K562 (cell line): ENCODE data around the gene H2AZ2. TPM values are rescaled to one million over a fixed set of nuclear protein-coding genes. Genes with fewer than 3 reads are reported as not detected.

ENCODE experiments used
- CBFA2T3 ChIP-seq: fragments of 450-650 bp; IDR thresholded peaks from 2 replicates; pipeline ENCODE4 v1.6.1; 2017
- CBX5 ChIP-seq: IDR thresholded peaks from 2 replicates; pipeline ENCODE4 v1.6.1; 2014; ENCODE audit warnings: low read depth, borderline replicate concordance
- CHD7 ChIP-seq: fragments of 200-600 bp; sonication (generic); IDR thresholded peaks from one replicate; pipeline ENCODE4 v1.6.1; 2012; ENCODE audit warnings: mild to moderate bottlenecking, low read depth, low read length, inconsistent platforms
- CREB3L1 ChIP-seq: fragments of 450-650 bp; IDR thresholded peaks from 2 replicates; pipeline ENCODE4 v1.6.1; 2014; ENCODE audit warnings: low read depth, mild to moderate bottlenecking, moderate library complexity, borderline replicate concordance
- ELK3 ChIP-seq: fragments of 450-650 bp; formaldehyde crosslinking; IDR thresholded peaks from 2 replicates; pipeline ENCODE4 v1.4.0; 2020; ENCODE audit warnings: mild to moderate bottlenecking
- ILF3 ChIP-seq: fragments of 450-650 bp; IDR thresholded peaks from 2 replicates; pipeline ENCODE4 v1.6.1; 2018; ENCODE audit warnings: antibody characterized with exemption, mild to moderate bottlenecking, moderate library complexity, borderline replicate concordance
- KLF16 ChIP-seq: IDR thresholded peaks from 2 replicates; pipeline ENCODE4 v1.6.1; 2016; ENCODE audit warnings: antibody characterized with exemption
- MAFG ChIP-seq: fragments of 450-650 bp; conservative IDR thresholded peaks from 2 replicates; pipeline ENCODE4 v1.6.1; 2016; ENCODE audit warnings: missing genetic modification characterization, missing compliant biosample characterization
- MAX ChIP-seq: sonication (generic); formaldehyde crosslinking; IDR thresholded peaks from 2 replicates; pipeline ENCODE4 v1.9.0; 2022; ENCODE audit warnings: mild to moderate bottlenecking, missing genetic modification reagents
- MCM5 ChIP-seq: fragments of 450-650 bp; IDR thresholded peaks from 2 replicates; pipeline ENCODE4 v1.6.1; 2016; ENCODE audit warnings: low read depth
- MTA1 ChIP-seq: fragments of 450-650 bp; IDR thresholded peaks from 2 replicates; pipeline ENCODE4 v1.6.1; 2017; ENCODE audit warnings: borderline replicate concordance
- RBM17 ChIP-seq: fragments of 200-400 bp; formaldehyde crosslinking; IDR thresholded peaks from 2 replicates; pipeline ENCODE4 v1.6.1; 2017; ENCODE audit warnings: low read depth, mild to moderate bottlenecking, low read length, borderline replicate concordance
- ZNF197 ChIP-seq: fragments of 200-800 bp; sonication (Bioruptor generic); IDR thresholded peaks from 2 replicates; pipeline ENCODE4 v1.6.1; 2016; ENCODE audit warnings: low read depth, missing genetic modification characterization, missing compliant biosample characterization
- ZNF785 ChIP-seq: fragments of 250-450 bp; sonication (Bioruptor Pico); IDR thresholded peaks from 2 replicates; pipeline ENCODE4 v1.4.0; 2020; ENCODE audit warnings: mild to moderate bottlenecking
- polyA plus RNA-seq, 8 experiments: library from polyadenylated mRNA; depleted of rRNA in 4 of 8; stranded (reverse) in 5 of 8; unstranded in 3 of 8; fragments of >200 nt; fragmentation: Nextera tagmentation in 2 of 8; fragmentation: Illumina TruSeq in 1 of 8; extraction: Ambion mirVana in 2 of 8; extraction: Trizol in 1 of 8; gene quantifications; 2 replicates each; pipeline versions ENCODE4 v1.2.1 to v1.2.3, GENCODE V29; 2011 to 2014; ENCODE audit warnings: inconsistent platforms in 1 of 8, missing spikeins in 1 of 8
- total RNA-seq, 7 experiments: library from RNA; depleted of rRNA in 6 of 7; stranded (reverse); fragments of >200 nt in 6 of 7; fragmentation: Illumina TruSeq in 2 of 7; extraction: Trizol in 2 of 7; gene quantifications; 2 replicates each; pipeline versions ENCODE4 v1.2.1 to v1.2.3, GENCODE V29; 2011 to 2021; ENCODE audit warnings: low replicate concordance in 1 of 7

The H2AZ2 gene
- total and polyA plus RNA-seq, 9 of the 15 experiments (the other 6 are each of a cell fraction or from before 2014, with no cell fraction given), result 105 to 382 (median 286) TPM

- TF ChIP-seq RBM17, result 0 out of 2 replicates have a peak, but pooled peaks have one; percentile 67
- no peak for TF ChIP-seq KLF16
- no peak for TF ChIP-seq ELK3 (CRISPR knock-in tag)
- TF ChIP-seq MTA1, result no peak
- TF ChIP-seq MAFG (tag), result no peak
- TF ChIP-seq ZNF197 (CRISPR knock-in tag), result peak; percentile 8; the same call in 1 of the 2 replicates
- TF ChIP-seq CBX5, result no peak
- no peak for TF ChIP-seq ZNF785 (CRISPR knock-in tag)
- TF ChIP-seq CREB3L1, result peak; percentile 60
- peak; percentile 88; the same call in 1 of the 2 replicates for TF ChIP-seq ILF3
- TF ChIP-seq CHD7, result no peak
- peak; percentile 95 for TF ChIP-seq MAX
- no peak for TF ChIP-seq MCM5
- TF ChIP-seq CBFA2T3, result no peak; the same call in 1 of the 2 replicates
These were observed 51.2 kb downstream of the H2AZ2 start, which contains the start of gene PPIA (continued) for GRCh38 chr7:44796504-44797328.
